KOPT-K1 (cell line): ENCODE results near the gene SGSM2.

Experiments used
- H3K27ac ChIP-seq: fragments of 200-600 bp; sonication (generic); 2 replicates; pipeline ENCODE4 v1.5.1; 2016; ENCODE audit warnings: antibody characterized with exemption, mild to moderate bottlenecking, low read depth, low read length; ENCODE audit not compliant: poor library complexity, severe bottlenecking
- H3K36me3 ChIP-seq: fragments of 200-600 bp; sonication (generic); 2 replicates; pipeline ENCODE4 v1.5.1; 2017; ENCODE audit warnings: antibody characterized with exemption, mild to moderate bottlenecking, low read length, moderate library complexity; ENCODE audit not compliant: insufficient read depth
- H3K9me3 ChIP-seq: fragments of 200-600 bp; sonication (generic); 2 replicates; pipeline ENCODE4 v1.5.1; 2017; ENCODE audit warnings: antibody characterized with exemption, low read length, mild to moderate bottlenecking; ENCODE audit not compliant: insufficient read depth, poor library complexity, severe bottlenecking

SGSM2 gene

GRCh38 chr17:2401426-2402221 is 64.3 kb downstream of the SGSM2 start:
- Histone ChIP-seq H3K9me3 (no peaks in the 10 kb centered on the region), H3K36me3 (no peaks in the 10 kb centered on the region), H3K27ac (peak overlapping the region; percentile 72)

- Histone ChIP-seq H3K27ac (peak overlapping the region; percentile 60), H3K9me3 (no peaks in the 10 kb centered on the region)
Observed at GRCh38 chr17:2402544-2402943, 65.2 kb downstream of the SGSM2 start.

GRCh38 chr17:2403044-2403443 is 65.7 kb downstream of the SGSM2 start:
- H3K36me3 ChIP-seq = no peaks in the 10 kb centered on the region
- no peak overlapping the region for H3K27ac ChIP-seq
- H3K9me3 ChIP-seq = no peaks in the 10 kb centered on the region

More at GRCh38 chr17:2402544-2402943, 65.2 kb downstream of the SGSM2 start:
- no peaks in the 10 kb centered on the region for H3K36me3 ChIP-seq

GRCh38 chr17:2405247-2405926 is 68.1 kb downstream of the SGSM2 start:
- Histone ChIP-seq H3K9me3 (no peaks in the 10 kb centered on the region), H3K36me3 (no peaks in the 10 kb centered on the region), H3K27ac (no peak overlapping the region)

- peaks cover 3% of the 10 kb centered on the region; the same call in 1 of the 2 replicates for H3K36me3 ChIP-seq
- no peaks in the 10 kb centered on the region for H3K9me3 ChIP-seq
- H3K27ac ChIP-seq = no peak overlapping the region
Observed at GRCh38 chr17:2406271-2406902, 69.1 kb downstream of the SGSM2 start.

- no peak overlapping the region for H3K27ac ChIP-seq
- H3K36me3 ChIP-seq = peaks cover 3% of the 10 kb centered on the region; the same call in 1 of the 2 replicates
- H3K9me3 ChIP-seq = no peaks in the 10 kb centered on the region
Observed at GRCh38 chr17:2406903-2407790, 69.8 kb downstream of the SGSM2 start.

- no peaks in the 10 kb centered on the region for H3K9me3 ChIP-seq
- H3K36me3 ChIP-seq = peaks cover 26% of the 10 kb centered on the region
- no peak overlapping the region for H3K27ac ChIP-seq
Observed at GRCh38 chr17:2410951-2411350, 73.7 kb downstream of the SGSM2 start.

GRCh38 chr17:2412561-2413021 is 75.3 kb downstream of the SGSM2 start:
- Histone ChIP-seq H3K36me3 (peaks cover 38% of the 10 kb centered on the region), H3K27ac (no peak overlapping the region), H3K9me3 (no peaks in the 10 kb centered on the region)

- no peaks in the 10 kb centered on the region for H3K9me3 ChIP-seq
- H3K36me3 ChIP-seq = peaks cover 58% of the 10 kb centered on the region
- H3K27ac ChIP-seq = no peak overlapping the region
Observed at GRCh38 chr17:2414446-2415064, 77.3 kb downstream of the SGSM2 start.

GRCh38 chr17:2415081-2415480 is 77.8 kb downstream of the SGSM2 start:
- Histone ChIP-seq H3K36me3 (peaks cover 63% of the 10 kb centered on the region), H3K27ac (no peak overlapping the region), H3K9me3 (no peaks in the 10 kb centered on the region)

GRCh38 chr17:2416010-2416734 is 78.9 kb downstream of the SGSM2 start:
- Histone ChIP-seq H3K9me3 (no peaks in the 10 kb centered on the region), H3K27ac (no peak overlapping the region), H3K36me3 (peaks cover 70% of the 10 kb centered on the region)

- Histone ChIP-seq H3K9me3 (no peaks in the 10 kb centered on the region), H3K36me3 (peaks cover 88% of the 10 kb centered on the region), H3K27ac (no peak overlapping the region)
Observed at GRCh38 chr17:2418572-2418971, 81.3 kb downstream of the SGSM2 start.

GRCh38 chr17:2419486-2419885 is 82.2 kb downstream of the SGSM2 start:
- no peak overlapping the region for H3K27ac ChIP-seq
- H3K36me3 ChIP-seq = peaks cover 82% of the 10 kb centered on the region
- H3K9me3 ChIP-seq = no peaks in the 10 kb centered on the region

GRCh38 chr17:2420176-2420575 is 82.9 kb downstream of the SGSM2 start:
- H3K9me3 ChIP-seq = no peaks in the 10 kb centered on the region
- no peak overlapping the region for H3K27ac ChIP-seq
- peaks cover 82% of the 10 kb centered on the region for H3K36me3 ChIP-seq
